Smooth muscle cell (in vitro differentiated cells): ENCODE data around the gene CDC37L1. TPM values are rescaled to one million over a fixed set of nuclear protein-coding genes. Genes with fewer than 3 reads are reported as not detected.

Experiments
- DNase-seq: peaks from one replicate; lab custom pipeline; 2025; ENCODE audit not compliant: unreplicated experiment; lab: John Stamatoyannopoulos, UW
- H2AFZ ChIP-seq: fragments of 200-600 bp; sonication (generic); 2 replicates; pipeline ENCODE4 v1.6.0; 2016; ENCODE audit warnings: antibody characterized with exemption, low read depth, mild to moderate bottlenecking
- H3F3A ChIP-seq: fragments of 200-600 bp; sonication (generic); 2 replicates; pipeline ENCODE4 v1.6.0; 2017; ENCODE audit warnings: antibody characterized with exemption, low read depth
- H3K27ac ChIP-seq: fragments of 200-600 bp; sonication (generic); 2 replicates; pipeline ENCODE4 v1.5.1; 2016; ENCODE audit warnings: low read depth, mild to moderate bottlenecking
- H3K27me3 ChIP-seq: fragments of 200-600 bp; sonication (generic); 2 replicates; pipeline ENCODE4 v1.6.1; 2016; ENCODE audit warnings: low read depth, mild to moderate bottlenecking
- H3K36me3 ChIP-seq: fragments of 200-600 bp; sonication (generic); 2 replicates; pipeline ENCODE4 v1.5.1; 2016; ENCODE audit warnings: low read depth
- H3K4me1 ChIP-seq: fragments of 200-600 bp; sonication (generic); 2 replicates; pipeline ENCODE4 v1.5.1; 2016; ENCODE audit warnings: low read depth
- H3K4me2 ChIP-seq: fragments of 200-600 bp; sonication (generic); 2 replicates; pipeline ENCODE4 v1.6.0; 2016; ENCODE audit warnings: mild to moderate bottlenecking
- H3K4me3 ChIP-seq: fragments of 200-600 bp; sonication (generic); 2 replicates; pipeline ENCODE4 v1.5.1; 2016; ENCODE audit warnings: mild to moderate bottlenecking
- H3K79me2 ChIP-seq: fragments of 200-600 bp; sonication (generic); 2 replicates; pipeline ENCODE4 v1.6.0; 2016; ENCODE audit warnings: low read depth, mild to moderate bottlenecking
- H3K9ac ChIP-seq: fragments of 200-600 bp; sonication (generic); 2 replicates; pipeline ENCODE4 v1.6.0; 2016; ENCODE audit warnings: low read depth
- H3K9me3 ChIP-seq: fragments of 200-600 bp; sonication (generic); replicated peaks from 2 replicates; pipeline ENCODE4 v1.5.1; 2016; ENCODE audit warnings: low read depth
- H4K20me1 ChIP-seq: fragments of 200-600 bp; sonication (generic); 2 replicates; pipeline ENCODE4 v1.6.0; 2016; ENCODE audit warnings: low read depth
- WGBS: methylation state at CpG from one replicate; pipeline ENCODE4 v1.1.7; 2016; ENCODE audit warnings: low lambda C conversion rate; 5-methylcytosine and 5-hydroxymethylcytosine counted together
- polyA plus RNA-seq: library from polyadenylated mRNA; unstranded; fragments of >200 nt; fragmentation: Nextera tagmentation; extraction: Ambion mirVana; gene quantifications from 2 replicates; pipeline ENCODE4 v1.2.1, GENCODE V29; 2016
- total RNA-seq: library from RNA; depleted of rRNA; stranded (reverse); fragments of >200 nt; gene quantifications from 2 replicates; pipeline ENCODE4 v1.2.3, GENCODE V29; 2014
- TF ChIP-seq, protein P1 (sequence below): fragments of 200-600 bp; sonication (generic); IDR thresholded peaks from 2 replicates; pipeline ENCODE4 v1.5.1; 2017; ENCODE audit warnings: borderline replicate concordance, mild to moderate bottlenecking, antibody characterized with exemption; ENCODE audit not compliant: insufficient read depth, poor library complexity, severe bottlenecking

Gene CDC37L1
- total and polyA plus RNA-seq, 2 experiments from 2014 or later = 16.0 to 19.2 TPM

DNA sequence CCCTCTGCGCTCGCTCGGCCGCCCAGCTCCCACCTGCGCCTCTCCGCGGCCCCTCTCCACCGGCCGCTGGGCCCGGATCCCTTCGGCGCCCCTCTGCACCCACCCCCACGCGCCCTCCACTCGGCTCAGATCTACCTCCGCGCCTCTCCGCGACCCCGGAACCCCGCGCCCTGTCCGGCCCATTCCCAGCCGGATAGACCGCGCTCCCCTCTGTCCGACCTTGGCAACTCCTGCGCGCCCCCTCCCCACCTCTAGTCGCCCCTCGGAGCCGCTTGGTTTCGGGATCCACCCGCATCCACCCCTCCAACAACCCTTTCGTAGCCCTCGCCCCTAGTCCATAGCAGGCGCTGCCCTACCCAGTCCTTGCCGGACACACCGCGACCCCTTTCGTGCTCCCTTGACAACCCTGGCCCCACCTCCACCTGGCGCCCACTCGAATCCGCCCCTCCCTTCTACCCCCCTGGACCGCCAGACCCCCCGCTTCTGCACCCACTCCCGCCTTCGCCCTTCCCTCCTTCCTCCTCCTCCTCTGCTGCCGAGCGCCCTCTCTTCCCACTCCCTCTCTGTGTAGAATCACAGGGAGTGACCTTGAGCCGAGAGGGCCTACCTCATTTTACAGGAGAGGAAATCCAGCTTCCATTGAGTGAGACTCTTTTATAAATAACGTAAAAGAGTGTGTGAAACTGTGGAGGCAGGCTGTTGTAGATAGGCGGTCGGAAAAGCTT, 62.2 kb downstream of the CDC37L1 start:
- peaks cover 30% of the 10 kb centered on the region for H3K79me2 ChIP-seq

DNA sequence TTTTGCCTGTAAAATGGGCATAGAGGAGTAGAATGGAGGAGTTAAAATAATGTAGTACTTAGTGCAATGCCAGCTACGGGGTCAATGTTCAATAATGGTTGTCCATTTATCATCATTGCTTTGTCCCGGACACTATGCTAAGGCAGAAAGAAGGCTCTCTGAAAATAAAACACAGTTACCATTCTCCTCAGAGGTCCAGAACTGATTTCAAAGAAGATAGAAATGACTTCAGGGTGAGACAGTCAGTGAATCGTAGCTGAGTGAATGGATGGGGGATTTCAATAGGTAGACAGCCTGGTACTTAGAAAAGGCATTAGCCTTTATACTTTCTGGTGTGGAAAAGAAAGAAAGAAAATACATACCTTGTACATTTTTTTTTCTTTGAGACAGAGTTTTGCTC, 62.9 kb downstream of the CDC37L1 start:
- TF ChIP-seq, protein P1, sequence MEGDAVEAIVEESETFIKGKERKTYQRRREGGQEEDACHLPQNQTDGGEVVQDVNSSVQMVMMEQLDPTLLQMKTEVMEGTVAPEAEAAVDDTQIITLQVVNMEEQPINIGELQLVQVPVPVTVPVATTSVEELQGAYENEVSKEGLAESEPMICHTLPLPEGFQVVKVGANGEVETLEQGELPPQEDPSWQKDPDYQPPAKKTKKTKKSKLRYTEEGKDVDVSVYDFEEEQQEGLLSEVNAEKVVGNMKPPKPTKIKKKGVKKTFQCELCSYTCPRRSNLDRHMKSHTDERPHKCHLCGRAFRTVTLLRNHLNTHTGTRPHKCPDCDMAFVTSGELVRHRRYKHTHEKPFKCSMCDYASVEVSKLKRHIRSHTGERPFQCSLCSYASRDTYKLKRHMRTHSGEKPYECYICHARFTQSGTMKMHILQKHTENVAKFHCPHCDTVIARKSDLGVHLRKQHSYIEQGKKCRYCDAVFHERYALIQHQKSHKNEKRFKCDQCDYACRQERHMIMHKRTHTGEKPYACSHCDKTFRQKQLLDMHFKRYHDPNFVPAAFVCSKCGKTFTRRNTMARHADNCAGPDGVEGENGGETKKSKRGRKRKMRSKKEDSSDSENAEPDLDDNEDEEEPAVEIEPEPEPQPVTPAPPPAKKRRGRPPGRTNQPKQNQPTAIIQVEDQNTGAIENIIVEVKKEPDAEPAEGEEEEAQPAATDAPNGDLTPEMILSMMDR = no peak
- 59% methylated on average over 3 of the region's 3 CpGs for WGBS
- H4K20me1 ChIP-seq = no peaks in the 10 kb centered on the region
- H3K9ac ChIP-seq = no peak overlapping the region
- no peak for DNase-seq
- H3K27me3 ChIP-seq = no peaks in the 10 kb centered on the region
- H3F3A ChIP-seq = peaks cover 4% of the 10 kb centered on the region
- peaks cover 23% of the 10 kb centered on the region for H3K79me2 ChIP-seq
- peak overlapping the region; percentile 72 for H3K4me3 ChIP-seq
- peaks cover 6% of the 10 kb centered on the region for H3K4me1 ChIP-seq
- no peaks in the 10 kb centered on the region for H3K36me3 ChIP-seq
- H3K4me2 ChIP-seq = peak overlapping the region; percentile 84
- H3K9me3 ChIP-seq = no peaks in the 10 kb centered on the region
- H2AFZ ChIP-seq = peak overlapping the region; percentile 87
- no peak overlapping the region for H3K27ac ChIP-seq

More for the DNA sequence above, 62.2 kb downstream of the CDC37L1 start:
- H3K36me3 ChIP-seq = no peaks in the 10 kb centered on the region
- peaks cover 6% of the 10 kb centered on the region for H3K4me1 ChIP-seq
- H3K4me3 ChIP-seq = peak overlapping the region; percentile 72
- H3K27me3 ChIP-seq = no peaks in the 10 kb centered on the region
- 8% methylated on average over 24 of the region's 54 CpGs for WGBS
- H4K20me1 ChIP-seq = peaks cover 3% of the 10 kb centered on the region
- no peak overlapping the region for H3K27ac ChIP-seq
- H3F3A ChIP-seq = peaks cover 4% of the 10 kb centered on the region
- peak overlapping the region; percentile 87 for H2AFZ ChIP-seq
- TF ChIP-seq, protein P1 = no peak
- DNase-seq = no peak
- H3K4me2 ChIP-seq = peak overlapping the region; percentile 84
- peak overlapping the region; percentile 62 for H3K9ac ChIP-seq
- no peaks in the 10 kb centered on the region for H3K9me3 ChIP-seq

DNA sequence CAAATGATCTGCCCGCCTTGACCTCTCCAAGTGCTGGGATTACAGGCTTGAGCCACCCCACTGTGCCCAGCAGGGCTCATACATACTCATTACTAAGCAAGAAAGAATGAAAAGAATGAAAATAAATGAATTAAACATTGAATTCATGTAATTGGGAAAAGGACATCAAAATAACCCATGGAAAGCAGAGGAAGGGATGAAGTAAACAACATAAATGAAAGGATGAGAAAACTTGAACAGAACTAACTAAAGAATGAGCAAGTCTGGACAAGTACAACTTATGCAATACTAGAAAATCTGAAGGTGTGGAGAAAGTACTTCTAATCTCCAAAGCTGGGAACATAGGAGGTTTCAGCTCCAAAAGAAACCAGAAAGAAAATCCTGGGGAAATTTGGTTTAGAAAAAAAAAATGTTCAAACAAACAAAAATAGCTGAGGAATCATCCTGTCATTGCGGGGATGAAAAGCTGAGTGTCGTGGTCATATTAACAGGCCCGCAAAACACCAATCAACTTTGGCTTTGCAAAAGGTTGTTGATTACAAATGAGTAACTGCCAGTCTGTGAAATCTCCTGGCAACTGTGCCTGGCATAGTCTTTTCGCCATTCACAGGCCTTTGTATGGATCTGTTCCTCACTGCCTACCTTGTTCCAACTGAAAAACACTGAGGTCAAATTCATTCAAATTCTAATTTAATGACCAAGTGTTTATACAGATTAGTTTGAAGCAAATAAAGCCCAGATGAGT, 63.9 kb downstream of the CDC37L1 start:
- Histone ChIP-seq H3K9me3 (no peaks in the 10 kb centered on the region), H2AFZ (peak overlapping the region; percentile 44), H3K4me3 (no peak overlapping the region), H3K4me2 (no peak overlapping the region), H3F3A (peaks cover 4% of the 10 kb centered on the region), H3K27ac (peak overlapping the region; percentile 13), H4K20me1 (no peaks in the 10 kb centered on the region), H3K36me3 (no peaks in the 10 kb centered on the region), H3K9ac (no peak overlapping the region), H3K27me3 (no peaks in the 10 kb centered on the region), H3K79me2 (peaks cover 14% of the 10 kb centered on the region), H3K4me1 (peaks cover 6% of the 10 kb centered on the region)
- DNase-seq = no peak
- WGBS = 63% methylated on average over 5 of the region's 5 CpGs
- TF ChIP-seq, protein P1 = no peak
